Measurements from ENCODE around the gene ADH1A.
"Not testable (repeated sequence)": the region's sequence is repeated elsewhere in the genome, so short reads cannot be mapped to it uniquely, and the experiment has no call there.

Gene ADH1A

DNA sequence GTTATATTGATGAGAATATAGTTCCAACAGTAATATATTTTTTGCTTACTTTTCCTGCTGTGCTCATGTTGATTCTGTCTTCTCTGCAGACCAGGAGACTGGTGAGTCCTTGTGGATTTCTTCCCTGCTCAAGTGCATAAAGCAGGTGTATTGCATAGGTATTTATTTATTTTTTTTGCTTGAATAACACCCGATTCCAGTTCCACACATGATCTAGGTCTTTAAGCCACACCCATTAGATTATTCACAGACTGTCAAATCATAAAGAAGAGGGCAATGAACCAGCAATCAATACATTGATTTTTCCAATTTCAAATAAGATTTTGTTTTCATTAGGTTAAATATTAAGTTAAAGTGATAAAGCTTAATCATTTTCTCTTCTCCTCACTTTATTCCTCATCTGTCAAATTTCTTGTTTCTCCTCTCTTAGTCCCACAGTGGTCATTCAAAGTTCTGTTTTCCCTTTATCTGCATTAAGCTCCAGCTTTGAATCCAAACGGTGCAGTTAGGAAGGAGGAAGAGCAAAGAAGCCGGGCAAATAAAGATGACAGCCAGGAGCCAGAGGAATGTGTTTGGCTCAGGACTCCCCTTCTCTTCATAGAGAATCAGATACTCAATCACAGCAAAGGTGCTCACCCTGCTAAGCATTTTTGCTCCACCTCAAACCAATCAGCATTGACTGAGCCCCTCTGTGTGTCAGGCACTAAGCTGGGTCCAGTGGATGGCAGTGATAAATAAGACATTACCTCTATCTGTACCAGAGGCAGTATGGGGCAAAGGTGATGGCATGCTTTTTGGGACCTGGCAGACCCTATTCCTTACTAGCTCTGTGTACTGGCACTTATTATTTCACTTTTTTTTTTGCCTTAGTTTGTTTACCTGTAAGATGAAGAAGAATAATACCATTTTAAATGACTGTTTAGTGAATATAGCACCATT lies at the start of gene ADH1A:
ADH1A (minus strand) TSS at position 138 of the 939 bp plus-strand sequence; CDS start at position 67, 71 bp downstream.
- no peak for DNase-seq (ENCODE audit: low spot score)

DNA sequence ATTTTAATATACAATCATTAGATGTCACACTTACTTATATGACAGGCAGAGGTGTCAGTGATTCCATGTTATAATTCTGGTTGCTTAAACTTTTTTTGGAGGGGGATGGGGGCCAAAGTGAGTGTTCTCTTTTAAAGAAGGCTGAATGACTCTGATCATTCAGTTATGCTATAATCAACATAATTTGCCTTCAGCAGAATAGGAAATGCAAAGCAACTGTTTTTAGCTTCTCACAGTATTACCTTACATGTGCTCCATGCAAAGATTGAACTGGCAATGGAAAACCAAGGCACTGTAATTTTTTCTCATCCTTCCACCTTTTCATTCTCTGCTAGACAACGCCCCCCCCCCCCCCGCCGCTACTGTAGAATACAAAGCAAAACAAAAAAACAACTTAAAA lies 48.4 kb upstream of the ADH1A start:
- DNase-seq (ENCODE audit: low spot score), result no peak

- DNase-seq (ENCODE audit: low spot score), result no peak
Measured at GRCh38 chr4:99336553-99336952, 45.8 kb upstream of the ADH1A start.

DNA sequence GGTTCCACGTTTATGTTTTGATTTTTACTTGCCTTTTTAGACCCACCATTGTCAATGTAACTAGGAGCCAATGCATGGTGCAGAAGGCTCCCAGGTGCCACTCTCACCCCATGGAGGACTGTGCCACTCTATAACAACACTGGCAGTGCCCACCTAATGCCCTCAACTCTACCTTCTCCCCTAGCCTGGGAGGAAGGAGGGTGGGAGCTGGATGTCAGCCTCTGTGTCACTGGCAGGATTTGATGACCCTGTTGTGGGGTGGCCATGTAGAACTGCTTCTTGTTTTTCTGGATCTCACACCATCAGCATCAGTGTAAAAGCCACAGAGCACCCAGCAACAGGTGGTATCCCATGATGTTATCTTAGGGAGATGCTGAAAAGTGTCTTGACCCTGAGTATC lies 44.1 kb upstream of the ADH1A start:
- DNase-seq (ENCODE audit: low spot score), result no peak

DNA sequence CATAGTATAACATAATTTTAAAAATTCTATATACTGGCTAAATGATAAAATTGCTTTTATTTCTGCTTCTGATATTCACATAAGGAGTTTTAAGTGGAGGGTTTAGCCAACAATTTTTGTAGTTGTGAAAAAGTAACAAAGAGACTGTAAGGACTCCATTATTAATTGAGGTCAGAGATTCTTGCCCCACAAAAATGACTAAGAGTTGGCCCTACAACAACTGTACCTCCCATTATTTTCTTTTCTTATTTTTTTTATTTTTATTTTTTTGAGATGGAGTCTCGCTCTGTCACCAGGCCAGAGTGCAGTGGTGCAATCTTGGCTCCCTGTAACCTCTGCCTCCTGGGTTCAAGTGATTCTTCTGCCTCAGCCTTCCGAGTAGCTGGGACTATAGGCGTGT lies 39.9 kb upstream of the ADH1A start:
- no peak for DNase-seq (ENCODE audit: low spot score)

DNA sequence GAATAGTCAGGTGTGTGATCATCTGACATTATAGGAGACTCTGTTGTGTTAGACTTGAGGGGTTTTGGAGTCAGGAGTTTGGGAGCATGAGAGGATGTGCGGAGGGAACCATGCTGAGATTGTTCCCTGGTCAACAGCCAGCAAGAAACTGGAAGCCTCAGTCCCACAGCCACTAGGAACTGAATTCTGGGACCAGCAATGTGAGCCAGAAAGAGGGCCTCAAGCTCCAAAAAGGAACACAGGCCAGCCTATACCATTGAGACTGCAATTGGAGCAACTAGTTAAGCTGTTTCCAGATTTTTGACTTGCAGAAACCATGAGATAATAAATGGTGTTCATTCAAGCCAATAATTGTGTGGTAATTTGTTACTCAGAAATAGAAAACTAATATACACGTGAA lies 39.1 kb upstream of the ADH1A start:
- DNase-seq (ENCODE audit: low spot score), result no peak

DNA sequence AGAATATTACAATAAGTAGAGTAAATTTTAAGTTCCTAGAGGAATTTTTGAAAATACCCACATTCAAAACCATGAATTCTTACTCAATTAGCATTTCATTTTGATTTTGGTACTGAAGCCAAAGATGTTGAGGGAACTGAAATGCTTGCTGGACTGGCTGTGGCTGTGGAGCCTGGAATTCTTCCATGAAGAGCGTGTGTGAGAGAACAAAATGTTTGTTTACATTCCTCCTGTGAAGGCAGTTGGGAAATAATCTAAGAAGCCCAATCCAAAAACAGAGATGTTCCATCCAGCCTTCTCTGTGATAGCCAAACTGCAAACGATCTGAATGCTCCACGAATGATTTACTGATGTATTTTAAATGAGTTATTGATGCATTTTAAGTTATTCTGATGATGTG lies 34.2 kb upstream of the ADH1A start:
- no peak for DNase-seq (ENCODE audit: low spot score)

- no peak for DNase-seq (ENCODE audit: low spot score)
Measured at GRCh38 chr4:99324361-99324760, 33.6 kb upstream of the ADH1A start.

GRCh38 chr4:99323756-99324155 lies 33.0 kb upstream of the ADH1A start:
- no peak for DNase-seq (ENCODE audit: low spot score)

DNA sequence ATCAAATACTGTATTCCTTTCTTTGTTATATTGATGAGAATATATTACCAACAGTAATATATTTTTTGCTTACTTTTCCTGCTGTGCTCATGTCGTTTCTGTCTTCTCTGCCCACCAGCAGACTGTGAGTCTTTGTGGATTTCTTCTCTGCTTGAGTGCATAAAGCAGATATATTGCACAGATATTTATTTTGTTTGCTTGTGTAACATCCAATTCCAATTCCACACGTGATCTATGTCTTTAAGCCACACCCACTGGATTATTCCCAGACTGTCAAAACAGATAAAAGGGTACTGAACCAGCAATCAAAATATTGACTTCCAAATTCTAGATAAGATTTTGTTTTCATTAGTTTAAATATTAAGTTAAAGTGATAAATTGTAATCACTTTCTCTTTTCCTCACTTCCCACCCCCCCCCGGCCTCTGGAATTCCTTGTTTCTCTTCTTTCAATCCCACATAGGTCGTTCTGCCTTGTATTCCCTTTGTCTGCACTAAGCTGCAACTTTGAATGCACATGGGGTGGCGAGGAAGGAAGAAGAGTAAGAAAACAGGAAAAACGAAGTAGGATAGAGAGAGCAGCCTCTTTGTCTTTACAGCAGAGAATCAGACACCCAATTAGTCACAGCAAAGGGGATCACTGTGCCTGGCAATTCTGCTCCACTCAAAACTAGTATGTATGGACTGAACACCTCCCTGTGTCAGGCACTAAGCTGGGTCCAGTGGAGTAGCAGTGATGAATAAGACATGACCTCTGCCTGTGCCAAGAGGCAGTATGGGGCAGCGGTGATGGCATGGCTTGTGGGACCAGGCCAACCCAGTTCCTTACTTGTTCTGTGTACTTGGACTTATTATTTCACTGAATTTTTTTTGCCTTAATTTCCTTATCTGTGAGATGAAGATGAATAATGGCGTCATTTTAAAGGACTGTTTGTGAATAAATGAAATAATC lies 30.7 kb upstream of the ADH1A start, which contains the start of gene ADH1B:
ADH1B (minus strand) TSS at position 161 of the 951 bp plus-strand sequence; CDS start at position 91, 70 bp downstream.
- DNase-seq (ENCODE audit: low spot score), result no peak

DNA sequence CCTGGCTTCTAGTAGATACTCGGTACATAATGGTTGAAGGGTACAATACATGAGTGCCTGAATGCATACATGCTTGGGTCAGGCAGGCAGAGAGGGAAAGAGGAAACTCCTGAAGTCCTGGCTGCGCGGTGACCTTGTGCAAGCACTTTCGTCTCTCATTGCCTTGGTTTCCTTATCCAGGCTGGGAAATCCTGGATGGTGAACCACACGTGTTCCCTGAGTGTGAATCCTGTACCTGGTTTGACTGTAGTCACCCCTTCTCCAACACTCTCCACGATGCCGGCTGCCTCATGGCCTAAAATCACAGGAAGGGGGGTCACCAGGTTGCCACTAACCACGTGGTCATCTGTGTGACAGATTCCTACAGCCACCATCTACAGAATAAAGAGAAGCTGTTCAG lies 27.0 kb upstream of the ADH1A start:
- not testable (repeated sequence) for DNase-seq (ENCODE audit: low spot score)

DNA sequence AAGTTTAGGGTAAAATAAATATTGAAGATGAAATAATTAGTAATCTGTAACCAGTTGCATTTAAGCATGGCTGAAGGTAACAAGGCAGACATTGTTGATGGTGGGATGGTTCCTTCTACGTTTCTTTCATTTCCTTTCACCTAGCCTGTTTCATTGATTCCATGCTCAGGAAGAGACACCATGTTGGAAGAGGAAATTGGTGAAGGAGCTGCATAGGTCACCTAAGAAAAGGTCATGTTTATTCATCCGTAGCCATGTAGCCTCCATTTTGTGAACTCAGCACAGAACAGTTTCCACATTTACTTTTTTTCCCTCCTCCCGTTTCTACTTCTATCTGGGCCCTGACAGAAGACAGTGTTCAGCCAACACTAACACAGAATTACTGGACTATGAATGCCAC lies 26.6 kb upstream of the ADH1A start:
- no peak for DNase-seq (ENCODE audit: low spot score)

DNA sequence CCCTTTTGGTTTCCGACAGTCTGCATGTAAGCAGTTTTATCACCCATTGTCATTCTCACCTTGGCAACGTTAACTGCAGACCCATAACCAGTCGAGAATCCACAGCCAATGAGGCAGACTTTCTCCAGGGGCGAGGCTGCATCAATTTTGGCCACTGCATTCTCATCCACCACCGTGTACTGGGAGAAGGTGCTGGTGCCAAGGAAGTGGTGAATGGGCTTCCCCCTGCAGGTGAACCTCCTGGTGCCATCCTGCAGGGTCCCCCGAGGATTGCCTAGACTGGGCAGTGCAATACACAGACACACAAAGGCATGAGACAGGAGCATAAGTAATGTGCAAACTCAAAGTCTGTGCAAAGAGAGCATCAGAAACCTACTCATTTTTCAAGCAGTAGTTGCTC lies 25.1 kb upstream of the ADH1A start:
- DNase-seq (ENCODE audit: low spot score), result no peak

DNA sequence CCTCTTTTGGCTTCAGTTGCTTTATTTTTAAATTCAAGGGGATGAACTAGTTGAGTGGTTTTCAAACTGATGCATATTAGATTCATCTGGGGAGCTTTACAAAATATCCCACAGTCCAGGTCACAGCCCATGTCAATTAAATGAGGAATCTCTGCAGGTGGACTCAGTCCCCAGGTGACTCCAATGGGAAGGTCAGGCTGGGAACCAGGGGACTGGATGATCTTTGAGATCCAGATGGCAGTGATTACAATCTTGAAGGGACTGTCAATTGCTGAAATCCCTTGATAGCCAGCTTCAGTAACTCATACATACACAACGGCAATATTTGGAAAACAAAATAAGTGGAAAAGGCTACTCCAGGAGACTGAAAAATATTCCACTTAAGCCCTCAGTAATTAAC lies 23.4 kb upstream of the ADH1A start:
- no peak for DNase-seq (ENCODE audit: low spot score)

GRCh38 chr4:99310389-99310788 lies 19.6 kb upstream of the ADH1A start:
- DNase-seq (ENCODE audit: low spot score), result no peak

- DNase-seq (ENCODE audit: low spot score), result no peak
Measured at GRCh38 chr4:99305638-99306400, 15.0 kb upstream of the ADH1A start.

- no peak for DNase-seq (ENCODE audit: low spot score)
Measured at GRCh38 chr4:99301376-99302164, 10.8 kb upstream of the ADH1A start.

DNA sequence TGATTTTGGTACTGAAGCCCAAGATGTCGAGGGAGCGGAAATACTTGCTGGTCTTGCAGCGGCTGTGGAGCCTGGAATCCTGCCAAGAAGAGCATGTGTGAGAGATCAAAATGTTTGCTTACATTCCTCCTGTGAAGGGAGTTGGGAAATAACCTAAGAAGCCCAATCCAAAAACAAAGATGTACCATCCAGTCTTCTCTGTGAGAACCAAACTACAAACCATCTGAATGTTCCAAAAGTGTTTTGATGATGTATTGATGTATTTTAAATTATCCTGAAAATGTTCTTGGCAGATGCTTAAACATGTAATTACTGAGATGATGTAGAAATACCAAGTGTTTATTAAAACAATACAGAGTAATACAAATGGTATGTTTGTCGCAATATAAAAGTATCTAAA lies 10.1 kb upstream of the ADH1A start:
- no peak for DNase-seq (ENCODE audit: low spot score)

- DNase-seq (ENCODE audit: low spot score), result no peak
Measured at GRCh38 chr4:99293357-99293756, 2.6 kb upstream of the ADH1A start.

DNA sequence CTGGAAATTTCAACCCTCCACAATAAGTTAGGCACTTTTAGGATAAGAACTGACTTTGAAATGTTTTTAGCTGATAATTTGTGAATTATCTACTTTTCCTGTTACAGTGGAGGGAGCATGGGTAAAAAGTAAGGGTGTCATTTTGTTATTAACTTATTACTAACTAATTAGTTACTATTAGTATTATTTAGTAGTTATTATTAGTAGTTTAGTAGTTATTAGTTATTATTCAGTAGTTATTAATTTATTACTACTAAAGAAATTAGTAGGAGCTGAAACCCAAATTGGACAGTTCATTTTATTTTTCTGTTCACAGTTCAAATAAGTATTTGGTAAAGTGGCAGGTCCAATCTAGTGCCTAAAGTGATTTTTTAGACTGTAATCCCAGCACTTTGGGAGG lies 5.4 kb downstream of the ADH1A start:
- DNase-seq (ENCODE audit: low spot score), result no peak

DNA sequence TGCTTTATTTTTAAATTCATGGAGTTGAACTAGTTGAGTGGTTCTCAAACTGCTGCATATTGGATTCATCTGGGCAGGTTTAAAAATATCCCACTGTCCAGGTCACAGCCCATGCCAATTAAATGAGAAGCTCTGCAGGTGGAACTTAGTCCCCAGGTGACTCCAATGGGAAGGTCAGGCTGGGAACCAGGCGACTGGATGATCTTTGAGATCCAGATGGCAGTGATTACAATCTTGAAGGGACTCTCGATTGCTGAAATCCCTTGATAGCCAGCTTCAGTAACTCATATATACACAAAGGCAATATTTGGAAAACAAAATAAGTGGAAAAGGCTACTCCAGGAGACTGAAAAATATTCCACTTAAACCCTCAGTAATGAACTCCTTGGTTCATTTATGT lies 8.1 kb downstream of the ADH1A start:
- DNase-seq (ENCODE audit: low spot score), result no peak

All from CD4-positive, alpha-beta T cell treated with Interleukin-2 at 100 ng/mL for 4 hours (primary cell).